Peyer's patch (tissue), 4 donors: ENCODE measurements around the gene SLC9A4. TPM values are rescaled to one million over a fixed set of nuclear protein-coding genes. Genes with fewer than 3 reads are reported as not detected.

Experiments
- DNase-seq, 3 donors: peaks; one replicate each; pipeline ENCODE4 v3.0.0-alpha.2; 2017 to 2019
- H3K27ac ChIP-seq, 4 donors: fragments of 200-600 bp; sonication (generic); one replicate each; pipeline ENCODE4 v1.5.1; 2016 to 2019
- H3K27me3 ChIP-seq, 2 donors: fragments of 200-600 bp; sonication (generic); one replicate each; pipeline ENCODE4 v1.5.1; 2019
- H3K36me3 ChIP-seq, 3 donors: fragments of 200-600 bp; sonication (generic); one replicate each; pipeline ENCODE4 v1.5.1; 2016 to 2019
- H3K4me1 ChIP-seq, 4 donors: fragments of 200-600 bp; sonication (generic); one replicate each; pipeline ENCODE4 v1.5.1; 2016 to 2019
- H3K4me3 ChIP-seq, 4 donors: fragments of 200-600 bp; sonication (generic); 1 replicate in 3 of 4; 2 replicates in 1 of 4; pipeline ENCODE4 v1.5.1; 2016 to 2019; ENCODE audit warnings: mild to moderate bottlenecking in 1 of 4
- H3K9me3 ChIP-seq, 4 donors: fragments of 200-600 bp; sonication (generic); one replicate each; pipeline ENCODE4 v1.5.1; 2016 to 2019; ENCODE audit warnings: mild to moderate bottlenecking in 1 of 4
- POLR2A ChIP-seq, 2 donors: fragments of 450-650 bp; IDR thresholded peaks; one replicate each; pipeline ENCODE4 v1.5.1; 2017; ENCODE audit warnings: antibody characterized with exemption in 2 of 2, mild to moderate bottlenecking in 2 of 2, moderate library complexity in 2 of 2
- total RNA-seq, 4 donors: library from RNA; depleted of rRNA; stranded (reverse); fragments of >200 nt; gene quantifications; one replicate each; pipeline ENCODE4 v1.1.0, GENCODE V29; 2016
- TF ChIP-seq, protein P1 (sequence below), 6 experiments: fragments of 450-650 bp in 4 of 6; fragments of 200-600 bp in 2 of 6; sonication (generic) in 1 of 6; IDR thresholded peaks; one replicate each; pipeline ENCODE4 v1.5.1; 2017 to 2019; ENCODE audit warnings: antibody characterized with exemption in 6 of 6, mild to moderate bottlenecking in 3 of 6, moderate library complexity in 1 of 6

SLC9A4 gene
- total RNA-seq, 4 donors from 2014 or later, result not detected

DNA sequence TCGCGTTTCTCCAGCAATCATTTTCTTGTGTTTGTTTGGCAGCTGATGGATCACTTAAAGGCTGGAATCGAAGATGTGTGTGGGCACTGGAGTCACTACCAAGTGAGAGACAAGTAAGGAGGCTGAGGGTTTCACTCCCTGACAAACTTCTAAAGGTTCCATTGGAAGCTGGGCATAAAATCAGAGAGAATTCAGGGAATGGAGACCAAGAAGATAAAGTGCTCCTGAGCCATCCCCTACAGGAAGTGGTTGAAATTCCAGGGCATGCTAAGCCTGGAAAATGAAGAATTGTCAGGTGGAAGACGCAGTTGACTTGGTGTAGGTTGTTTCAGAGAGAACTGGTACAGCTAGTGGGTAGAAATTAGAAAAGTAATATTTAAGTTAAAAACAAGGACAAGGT lies 39.1 kb downstream of the SLC9A4 start:
- TF ChIP-seq, protein P1, sequence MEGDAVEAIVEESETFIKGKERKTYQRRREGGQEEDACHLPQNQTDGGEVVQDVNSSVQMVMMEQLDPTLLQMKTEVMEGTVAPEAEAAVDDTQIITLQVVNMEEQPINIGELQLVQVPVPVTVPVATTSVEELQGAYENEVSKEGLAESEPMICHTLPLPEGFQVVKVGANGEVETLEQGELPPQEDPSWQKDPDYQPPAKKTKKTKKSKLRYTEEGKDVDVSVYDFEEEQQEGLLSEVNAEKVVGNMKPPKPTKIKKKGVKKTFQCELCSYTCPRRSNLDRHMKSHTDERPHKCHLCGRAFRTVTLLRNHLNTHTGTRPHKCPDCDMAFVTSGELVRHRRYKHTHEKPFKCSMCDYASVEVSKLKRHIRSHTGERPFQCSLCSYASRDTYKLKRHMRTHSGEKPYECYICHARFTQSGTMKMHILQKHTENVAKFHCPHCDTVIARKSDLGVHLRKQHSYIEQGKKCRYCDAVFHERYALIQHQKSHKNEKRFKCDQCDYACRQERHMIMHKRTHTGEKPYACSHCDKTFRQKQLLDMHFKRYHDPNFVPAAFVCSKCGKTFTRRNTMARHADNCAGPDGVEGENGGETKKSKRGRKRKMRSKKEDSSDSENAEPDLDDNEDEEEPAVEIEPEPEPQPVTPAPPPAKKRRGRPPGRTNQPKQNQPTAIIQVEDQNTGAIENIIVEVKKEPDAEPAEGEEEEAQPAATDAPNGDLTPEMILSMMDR (IDR thresholded peaks at IDR 0.05), result no peak
- TF ChIP-seq POLR2A (IDR thresholded peaks at IDR 0.05), result no peak
- H3K4me3 ChIP-seq, result no peak overlapping the region
- no peaks in the 10 kb centered on the region for H3K9me3 ChIP-seq
- DNase-seq, result no peak
- H3K36me3 ChIP-seq, result no peaks in the 10 kb centered on the region
- H3K4me1 ChIP-seq, result no peaks in the 10 kb centered on the region
- no peak overlapping the region for H3K27ac ChIP-seq
- no peaks in the 10 kb centered on the region for H3K27me3 ChIP-seq

DNA sequence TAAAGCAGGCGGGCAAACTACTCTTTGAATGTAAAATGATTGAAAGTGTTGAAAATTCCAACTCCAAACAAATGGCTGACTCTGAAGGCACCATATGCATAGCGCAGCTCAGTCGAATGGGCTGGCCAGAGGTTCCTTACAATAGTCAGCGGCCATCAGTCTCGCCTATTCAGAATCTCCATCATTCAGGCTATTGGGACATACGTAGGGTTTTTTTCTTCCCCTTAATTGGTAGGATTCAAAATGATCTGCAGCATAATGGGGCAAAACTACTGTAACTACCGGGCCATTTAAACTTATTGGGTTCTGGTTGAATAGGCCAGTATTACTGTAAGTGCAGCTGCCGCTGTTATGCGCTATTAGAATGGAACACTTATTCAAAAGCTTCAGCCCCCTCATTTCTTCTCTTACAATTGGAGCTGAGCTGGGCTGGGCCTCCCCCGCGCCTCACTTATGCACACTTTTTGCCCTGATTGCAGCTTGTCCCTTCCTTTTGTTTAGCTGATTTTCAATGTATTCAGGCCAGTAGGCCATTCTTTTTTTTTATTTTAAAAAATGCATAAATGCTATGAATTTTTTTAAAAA lies 40.4 kb downstream of the SLC9A4 start:
- no peaks in the 10 kb centered on the region for H3K4me1 ChIP-seq
- H3K27ac ChIP-seq, result no peak overlapping the region
- H3K9me3 ChIP-seq, result no peaks in the 10 kb centered on the region
- no peak for TF ChIP-seq POLR2A (IDR thresholded peaks at IDR 0.05)
- TF ChIP-seq, protein P1 (IDR thresholded peaks at IDR 0.05), result no peak
- H3K4me3 ChIP-seq, result no peak overlapping the region
- no peaks in the 10 kb centered on the region for H3K36me3 ChIP-seq
- H3K27me3 ChIP-seq, result no peaks in the 10 kb centered on the region
- DNase-seq, result no peak

DNA sequence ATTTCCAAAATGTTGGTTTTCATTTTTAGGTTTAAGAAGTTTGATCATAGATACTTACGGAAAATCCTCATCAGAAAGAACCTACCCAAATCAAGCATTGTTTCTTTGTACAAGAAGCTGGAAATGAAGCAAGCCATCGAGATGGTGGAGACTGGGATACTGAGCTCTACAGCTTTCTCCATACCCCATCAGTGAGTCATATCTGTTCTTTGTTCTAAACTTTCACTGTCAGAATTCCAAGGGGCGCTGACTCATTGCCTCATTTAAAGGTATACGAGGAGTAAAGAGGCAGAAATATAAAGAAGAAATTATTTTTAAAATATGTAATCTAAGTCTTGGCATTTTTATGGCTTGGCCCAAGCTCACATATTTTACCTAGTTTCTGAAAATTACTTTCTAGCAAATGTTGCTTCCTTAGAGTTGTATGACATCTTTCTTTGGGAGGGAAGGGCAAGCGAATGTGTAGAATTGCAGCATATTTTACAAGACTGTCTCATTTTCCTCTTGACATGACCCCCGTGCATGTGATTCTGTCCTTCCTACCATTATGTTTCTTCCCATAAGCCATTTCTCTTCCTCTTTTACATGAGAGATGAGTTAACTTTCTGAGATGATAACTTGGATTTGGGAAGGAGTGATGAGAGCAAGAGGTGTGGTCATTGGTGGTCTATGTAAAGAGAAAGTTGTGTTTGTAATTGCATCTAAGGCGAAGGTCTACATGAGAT lies 41.2 kb downstream of the SLC9A4 start:
- no peak overlapping the region for H3K4me3 ChIP-seq
- peak in 1 of 3 donors; percentile 51 for DNase-seq
- H3K9me3 ChIP-seq, result no peaks in the 10 kb centered on the region
- H3K36me3 ChIP-seq, result no peaks in the 10 kb centered on the region
- no peaks in the 10 kb centered on the region for H3K27me3 ChIP-seq
- H3K27ac ChIP-seq, result no peak overlapping the region
- TF ChIP-seq POLR2A (IDR thresholded peaks at IDR 0.05), result no peak
- TF ChIP-seq, protein P1 (IDR thresholded peaks at IDR 0.05), result no peak
- H3K4me1 ChIP-seq, result no peaks in the 10 kb centered on the region

DNA sequence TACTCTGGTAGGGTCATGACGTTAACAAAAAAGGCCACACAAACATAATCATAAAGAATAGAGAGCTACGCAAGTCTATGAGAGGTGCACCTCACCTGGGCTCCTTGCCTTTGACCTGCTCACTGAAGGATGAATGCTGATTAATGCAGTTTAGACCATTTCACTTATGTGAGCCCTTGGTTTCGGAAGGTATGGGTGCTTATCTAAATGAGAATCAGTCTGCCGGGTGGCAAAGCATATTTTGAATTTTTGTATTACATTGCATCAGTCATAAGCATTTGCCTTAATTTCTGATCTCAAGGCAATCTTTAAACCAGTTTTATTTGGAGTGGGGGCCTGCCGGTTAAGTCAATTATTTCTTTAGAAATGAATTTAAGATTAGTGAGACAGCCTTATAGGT lies 42.8 kb downstream of the SLC9A4 start:
- H3K4me3 ChIP-seq, result no peak overlapping the region
- H3K27ac ChIP-seq, result no peak overlapping the region
- no peaks in the 10 kb centered on the region for H3K9me3 ChIP-seq
- no peaks in the 10 kb centered on the region for H3K27me3 ChIP-seq
- H3K36me3 ChIP-seq, result no peaks in the 10 kb centered on the region
- H3K4me1 ChIP-seq, result peaks cover 0 to 2% (median 0%) of the 10 kb centered on the region in 4 donors
- TF ChIP-seq, protein P1 (IDR thresholded peaks at IDR 0.05), result no peak
- no peak for TF ChIP-seq POLR2A (IDR thresholded peaks at IDR 0.05)
- DNase-seq, result no peak

DNA sequence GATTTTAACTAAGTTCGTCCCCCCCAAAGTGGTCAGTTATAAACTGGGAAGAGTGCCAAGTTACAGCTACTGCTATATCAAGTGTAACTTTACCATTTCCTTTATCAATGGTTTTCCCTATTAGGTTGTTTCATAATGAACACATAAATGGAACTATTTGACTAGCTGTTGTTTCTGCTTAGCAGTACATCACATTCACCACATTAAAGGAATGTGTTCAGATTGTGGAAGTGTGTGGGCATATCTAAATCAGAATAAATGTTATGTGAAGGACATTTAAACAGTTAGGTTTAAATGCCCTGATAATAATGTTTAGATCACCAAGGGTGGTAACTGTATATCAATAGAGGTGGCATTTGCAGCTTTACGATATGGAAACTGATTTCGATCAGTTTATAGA lies 45.1 kb downstream of the SLC9A4 start:
- no peak overlapping the region for H3K4me3 ChIP-seq
- H3K27ac ChIP-seq, result no peak overlapping the region
- no peaks in the 10 kb centered on the region for H3K36me3 ChIP-seq
- H3K9me3 ChIP-seq, result no peaks in the 10 kb centered on the region
- H3K4me1 ChIP-seq, result peaks cover 0 to 5% (median 0%) of the 10 kb centered on the region in 4 donors
- TF ChIP-seq, protein P1 (IDR thresholded peaks at IDR 0.05), result no peak
- no peaks in the 10 kb centered on the region for H3K27me3 ChIP-seq
- no peak for DNase-seq
